HG02610 (cell line): ENCODE measurements around the gene TNNT2.

Experiments used
- ATAC-seq: cut with Tn5 transposase; IDR thresholded peaks from one replicate; pipeline ENCODE4 v1.9.1; 2021; ENCODE audit warnings: mild to moderate bottlenecking, moderate library complexity; ENCODE audit not compliant: unreplicated experiment

TNNT2 gene

DNA sequence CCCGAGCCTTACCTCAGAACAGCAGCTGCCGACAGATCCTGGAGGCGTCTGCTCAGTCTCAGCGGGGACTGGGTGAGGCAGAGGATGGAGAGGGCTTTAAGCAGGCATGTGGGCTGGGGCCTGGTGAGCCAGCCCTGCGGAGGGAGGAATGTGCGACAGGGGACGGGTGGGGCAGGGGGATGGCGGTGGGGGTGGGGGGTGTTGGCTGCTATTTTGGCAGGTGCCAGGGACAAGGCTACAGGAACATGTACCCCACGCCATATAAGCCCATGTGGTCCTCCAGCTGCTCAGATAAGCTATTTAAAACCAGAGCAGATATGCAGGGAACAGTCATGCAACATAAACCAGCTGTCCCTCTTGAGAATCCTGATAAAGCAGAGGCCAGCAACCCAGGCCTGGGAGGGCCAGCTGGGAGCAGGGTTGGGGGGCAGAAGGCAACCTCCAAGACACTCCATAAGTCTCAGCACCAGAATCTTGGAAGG is at the start of gene TNNT2:
TSS of gene TNNT2 (minus strand) at position 70 of the 482 bp plus-strand sequence. CDS start 4,426 bp downstream, outside the sequence.
- no peak for ATAC-seq

- ATAC-seq = no peak
Measured at GRCh38 chr1:201426479-201427310, 49.2 kb upstream of the TNNT2 start.

DNA sequence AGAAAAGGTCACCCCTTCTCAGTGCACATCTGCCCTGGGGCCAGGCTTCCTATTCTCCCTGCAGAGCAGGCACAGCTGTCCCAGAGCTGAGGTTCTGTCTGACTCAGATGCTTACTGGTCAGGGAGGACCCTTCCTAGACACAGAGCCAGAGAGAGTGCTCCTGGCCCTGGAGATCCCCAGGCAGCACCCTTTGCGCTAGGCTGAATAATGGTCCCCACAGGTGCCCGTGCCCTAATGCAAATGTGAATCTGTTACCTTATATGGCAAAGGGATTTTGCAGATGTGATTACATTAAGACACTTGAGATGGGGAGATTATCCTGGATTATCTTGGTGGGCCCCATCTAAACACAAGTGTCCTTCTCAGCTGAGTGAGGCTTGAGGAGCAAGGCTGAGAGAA is 46.7 kb upstream of the TNNT2 start:
- no peak for ATAC-seq

- ATAC-seq = no peak
Measured at GRCh38 chr1:201423655-201424054, 46.2 kb upstream of the TNNT2 start.

- ATAC-seq = no peak
Measured at GRCh38 chr1:201422436-201423030, 45.1 kb upstream of the TNNT2 start.

DNA sequence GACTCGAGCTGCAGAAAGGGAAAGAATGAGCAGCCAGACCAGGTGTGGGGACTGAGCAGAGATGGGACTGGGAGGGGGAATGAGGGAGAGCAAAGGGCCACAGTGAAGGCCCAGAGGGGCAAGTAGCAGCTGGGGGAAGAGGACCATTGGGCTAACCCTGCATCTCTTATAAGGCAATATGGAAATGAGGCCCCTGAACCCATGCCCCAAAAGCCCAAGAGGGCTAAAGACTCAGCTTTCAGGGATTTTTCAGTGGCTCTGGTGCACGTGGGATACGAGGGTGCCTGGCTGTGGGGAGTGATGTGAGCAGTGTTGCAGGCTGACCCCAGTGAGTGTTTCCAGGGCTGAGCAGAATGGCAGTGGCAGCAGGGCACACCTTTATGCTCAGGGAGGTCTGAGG is 44.5 kb upstream of the TNNT2 start:
- ATAC-seq = no peak

DNA sequence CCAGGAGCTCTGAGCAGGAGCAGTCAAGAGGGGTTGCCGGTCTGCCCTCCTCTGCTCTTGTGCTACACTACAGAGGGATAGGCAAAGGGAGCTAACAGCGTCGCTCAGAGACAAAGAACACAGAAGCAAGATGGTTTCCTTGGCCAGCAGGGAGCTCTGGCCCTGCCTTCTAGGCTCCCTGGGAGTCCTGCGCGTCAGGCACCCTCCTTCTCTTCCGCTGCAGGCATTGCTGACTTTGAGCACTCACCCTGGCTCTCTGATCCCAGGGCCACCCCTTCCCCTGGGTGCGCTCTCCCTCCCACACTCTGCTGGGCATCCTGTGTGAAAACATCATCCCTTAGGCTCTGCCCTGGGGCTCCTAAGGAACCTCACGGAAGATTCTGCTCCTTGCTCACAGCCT is 43.6 kb upstream of the TNNT2 start:
- ATAC-seq = no peak

DNA sequence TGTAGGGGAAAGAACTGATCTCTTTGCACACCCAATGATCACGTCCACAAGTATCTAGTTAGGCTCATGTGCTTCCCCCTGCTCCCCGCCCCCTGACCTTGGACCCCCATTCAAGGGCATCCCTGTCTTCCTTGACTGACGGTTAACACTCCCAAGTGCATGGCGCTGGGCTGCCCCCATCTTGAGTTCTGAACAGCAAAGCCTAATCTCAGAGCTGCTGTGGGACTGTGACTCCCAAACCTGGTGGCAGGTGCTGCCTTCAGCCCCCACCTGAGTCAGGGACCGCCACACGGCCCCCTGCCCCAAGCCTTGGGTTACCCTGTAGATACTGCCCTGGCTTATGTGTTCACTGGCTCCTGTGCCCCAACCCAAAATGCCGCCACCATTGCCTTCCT is 43.1 kb upstream of the TNNT2 start:
- ATAC-seq = no peak

- ATAC-seq = no peak
Measured at GRCh38 chr1:201419746-201420607, 42.5 kb upstream of the TNNT2 start.

DNA sequence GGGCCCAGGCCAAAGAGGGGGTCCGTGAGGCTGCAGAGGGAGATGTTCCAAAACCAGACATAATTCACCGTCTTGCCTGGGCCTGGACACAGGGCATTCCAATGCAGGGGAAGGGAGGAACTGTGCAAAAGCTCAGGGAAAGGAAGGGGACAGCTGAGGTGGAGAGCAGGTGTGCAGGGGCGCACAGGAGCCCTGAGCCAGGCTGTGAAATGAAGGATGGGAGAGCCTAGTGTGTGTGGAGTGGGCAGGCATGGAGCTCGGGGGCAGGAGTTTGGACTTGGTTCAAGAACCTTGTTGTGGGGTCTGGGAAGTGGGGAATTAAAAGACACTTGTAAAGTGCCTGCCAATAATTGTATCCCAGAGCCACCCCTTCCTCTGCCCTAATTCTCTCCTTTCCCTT is 41.8 kb upstream of the TNNT2 start:
- no peak for ATAC-seq

- no peak for ATAC-seq
Measured at GRCh38 chr1:201418461-201418860, 41.0 kb upstream of the TNNT2 start.

GRCh38 chr1:201414051-201414738 is 36.7 kb upstream of the TNNT2 start:
- no peak for ATAC-seq

GRCh38 chr1:201411292-201411691 is 33.8 kb upstream of the TNNT2 start:
- ATAC-seq = no peak

- ATAC-seq = no peak
Measured at GRCh38 chr1:201409440-201409839, 32.0 kb upstream of the TNNT2 start.

DNA sequence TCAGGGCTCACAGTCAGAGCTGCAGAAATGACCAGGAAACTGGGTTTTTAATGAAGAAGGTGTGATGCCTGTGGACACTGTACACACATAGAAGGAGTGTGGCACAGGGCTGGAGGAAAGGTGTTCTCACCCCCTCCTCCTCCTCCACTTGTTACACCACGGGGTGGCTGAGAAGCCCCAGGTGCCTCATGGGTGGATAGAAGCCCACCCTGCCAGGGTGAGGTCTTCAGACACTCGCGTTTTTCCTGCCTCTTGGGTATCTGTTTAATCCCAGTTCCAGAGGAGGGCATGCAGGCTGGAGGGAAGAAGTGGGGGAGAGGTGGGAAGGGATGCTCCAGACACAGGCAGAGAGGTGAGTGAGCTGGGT is 31.3 kb upstream of the TNNT2 start:
- ATAC-seq = no peak

GRCh38 chr1:201408176-201408833 is 30.8 kb upstream of the TNNT2 start:
- no peak for ATAC-seq

- ATAC-seq = no peak
Measured at GRCh38 chr1:201406831-201407406, 29.4 kb upstream of the TNNT2 start.

GRCh38 chr1:201405484-201405831 is 28.0 kb upstream of the TNNT2 start:
- no peak for ATAC-seq

DNA sequence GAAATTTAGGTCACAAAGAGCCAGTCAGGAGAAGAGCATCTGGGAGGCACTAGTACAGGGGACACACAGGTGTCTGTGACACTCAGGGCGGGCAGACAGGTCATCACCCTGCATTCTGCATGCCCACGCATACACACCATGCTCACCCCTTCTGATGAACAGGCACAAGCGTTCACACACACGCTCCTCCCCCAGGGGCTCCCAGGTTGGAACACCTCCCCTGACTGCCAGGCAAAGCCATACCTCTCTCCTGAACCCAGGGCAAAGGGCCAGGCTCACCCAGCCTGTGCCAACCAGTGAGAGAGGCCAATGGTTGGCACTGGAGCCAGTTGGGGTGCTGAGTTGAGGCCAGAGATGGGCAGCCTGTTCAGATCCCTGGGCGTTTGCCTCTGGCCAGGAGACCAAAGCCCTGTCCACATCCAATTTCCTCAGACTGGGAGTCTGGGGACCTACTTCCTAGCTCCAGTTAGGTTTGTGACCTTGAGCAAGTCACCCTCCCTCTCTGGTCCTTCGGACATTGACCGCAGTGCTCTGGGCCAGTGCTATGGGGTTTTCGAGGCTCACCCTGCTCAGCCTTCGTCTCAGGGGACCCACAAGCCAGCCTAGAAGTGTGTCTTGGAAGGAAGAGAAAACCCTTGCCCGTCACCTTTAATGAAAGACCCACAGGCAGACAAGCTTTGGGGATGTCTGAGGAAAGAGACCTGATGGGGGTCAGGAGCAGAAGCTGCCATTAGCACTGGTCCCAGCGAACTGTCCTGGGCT is 27.4 kb upstream of the TNNT2 start:
- ATAC-seq = no peak
